OCI-M1 (cell line): ENCODE data around the gene CDK5RAP2.

ENCODE experiments used
- DNase-seq: peaks from one replicate; lab custom pipeline; 2025; lab: John Stamatoyannopoulos, UW

CDK5RAP2 gene

GRCh38 chr9:120398286-120398685, 181.7 kb downstream of the CDK5RAP2 start:
- no peak for DNase-seq

GRCh38 chr9:120397453-120397852, 182.5 kb downstream of the CDK5RAP2 start:
- no peak for DNase-seq

- DNase-seq, result no peak
These were observed 183.0 kb downstream of the CDK5RAP2 start for GRCh38 chr9:120396931-120397330.

- DNase-seq, result no peak
These were observed 183.5 kb downstream of the CDK5RAP2 start for GRCh38 chr9:120396418-120396817.

GRCh38 chr9:120395376-120395775, 184.6 kb downstream of the CDK5RAP2 start:
- DNase-seq, result no peak

- DNase-seq, result no peak
These were observed 185.8 kb downstream of the CDK5RAP2 start for GRCh38 chr9:120394058-120394669.

GRCh38 chr9:120393386-120394057, 186.4 kb downstream of the CDK5RAP2 start:
- no peak for DNase-seq

- DNase-seq, result no peak
These were observed 187.3 kb downstream of the CDK5RAP2 start for GRCh38 chr9:120392711-120393110.

GRCh38 chr9:120392245-120392644, 187.7 kb downstream of the CDK5RAP2 start:
- no peak for DNase-seq

- DNase-seq, result no peak
These were observed 188.3 kb downstream of the CDK5RAP2 start for GRCh38 chr9:120391691-120392090.

- DNase-seq, result no peak
These were observed 189.3 kb downstream of the CDK5RAP2 start for GRCh38 chr9:120390637-120391190.

- no peak for DNase-seq
These were observed 190.1 kb downstream of the CDK5RAP2 start for GRCh38 chr9:120389867-120390266.

GRCh38 chr9:120389300-120389699, 190.7 kb downstream of the CDK5RAP2 start:
- DNase-seq, result no peak

- DNase-seq, result no peak
These were observed 191.7 kb downstream of the CDK5RAP2 start for GRCh38 chr9:120388003-120388855.

- DNase-seq, result no peak
These were observed 192.5 kb downstream of the CDK5RAP2 start for GRCh38 chr9:120387257-120388002.

GRCh38 chr9:120386390-120387131, 193.4 kb downstream of the CDK5RAP2 start:
- DNase-seq, result no peak

GRCh38 chr9:120385606-120386389, 194.2 kb downstream of the CDK5RAP2 start:
- DNase-seq, result no peak

- DNase-seq, result no peak
These were observed 195.1 kb downstream of the CDK5RAP2 start for GRCh38 chr9:120384925-120385272.

GRCh38 chr9:120383999-120384924, 195.7 kb downstream of the CDK5RAP2 start:
- no peak for DNase-seq
